Activated gamma-delta T cell (primary cell): ENCODE measurements around the gene SLK.

ENCODE experiments used
- DNase-seq: peaks from one replicate; lab custom pipeline; 2025; lab: John Stamatoyannopoulos, UW

The SLK gene

GRCh38 chr10:104033401-104033930, 66.5 kb downstream of the SLK start:
- DNase-seq, result no peak

DNA sequence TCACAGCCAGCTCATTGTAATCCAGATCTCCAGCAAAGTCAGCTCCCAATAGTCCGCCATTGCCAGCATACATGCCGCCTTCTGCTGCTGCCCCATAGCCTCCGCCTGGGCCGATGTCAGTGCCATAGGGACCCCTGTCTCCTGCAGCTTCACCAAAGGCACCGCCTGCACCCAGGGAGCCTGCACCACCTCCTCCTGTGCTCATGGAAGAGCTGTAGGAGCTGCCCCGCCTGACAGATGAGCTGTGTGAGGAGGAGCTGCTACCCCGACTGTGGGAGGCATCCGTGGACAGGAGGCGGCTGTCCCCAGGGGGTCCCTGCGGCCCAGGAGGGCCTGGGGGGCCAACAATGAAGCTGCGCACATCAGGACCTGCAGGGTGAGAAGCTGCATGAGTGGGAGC, 67.0 kb downstream of the SLK start:
- no peak for DNase-seq

- DNase-seq, result no peak
Measured at GRCh38 chr10:104034401-104035193, 67.7 kb downstream of the SLK start.

DNA sequence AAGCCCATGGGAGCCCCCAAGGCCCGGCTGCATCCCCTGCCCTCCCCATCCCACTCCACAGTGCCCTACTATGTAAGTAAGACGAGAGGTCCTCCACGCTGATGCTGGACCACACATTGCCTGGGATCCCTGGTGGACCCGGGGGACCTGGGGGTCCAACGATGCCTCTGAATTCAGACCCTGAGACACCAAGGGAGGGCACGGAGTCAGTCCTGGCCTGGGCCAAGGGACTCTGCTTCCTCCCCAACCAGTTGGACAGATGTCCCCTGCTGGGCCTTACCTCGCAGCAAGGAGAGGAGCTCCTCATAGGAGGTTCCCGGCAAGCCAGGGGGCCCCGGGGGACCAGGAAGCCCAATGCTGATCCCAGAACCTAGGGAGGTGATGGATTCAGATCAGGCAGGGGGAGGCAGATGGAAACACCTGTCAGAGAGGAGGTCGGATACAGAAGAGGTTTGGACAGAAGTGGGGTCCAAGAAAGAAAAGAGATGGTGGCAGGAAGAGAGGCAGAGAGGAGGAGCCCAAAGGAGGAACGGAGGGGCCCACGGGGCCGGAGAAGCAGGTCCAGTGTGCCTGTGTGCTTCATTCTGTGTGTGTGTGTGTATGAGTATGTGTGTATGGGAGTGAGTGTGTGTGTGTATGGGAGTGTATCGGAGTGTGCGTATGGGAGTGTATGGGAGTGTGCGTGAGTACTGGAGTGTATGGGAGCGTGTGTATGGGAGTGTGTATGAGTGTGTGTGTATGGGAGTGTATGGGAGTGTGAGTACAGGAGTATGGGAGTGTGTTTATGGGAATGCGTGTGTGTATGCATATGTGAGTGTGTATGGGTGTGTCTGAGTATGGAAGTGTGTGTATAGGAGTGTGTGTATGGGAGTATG, 68.5 kb downstream of the SLK start:
- no peak for DNase-seq

DNA sequence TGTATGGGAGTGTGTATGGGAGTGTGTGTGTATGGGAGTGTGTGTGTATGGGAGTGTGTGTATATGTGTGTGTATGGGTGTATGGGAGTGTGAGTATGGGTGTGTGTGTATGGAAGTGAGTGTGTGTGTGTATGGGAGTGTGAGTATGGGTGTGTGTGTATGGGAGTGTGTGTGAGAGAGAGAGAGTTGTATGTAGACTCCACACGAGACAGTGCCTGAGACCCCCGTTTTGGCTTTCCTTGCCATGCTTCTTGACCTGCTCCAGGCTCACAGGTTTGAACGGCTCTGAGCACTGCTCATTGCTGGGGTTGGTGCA, 69.1 kb downstream of the SLK start:
- no peak for DNase-seq

DNA sequence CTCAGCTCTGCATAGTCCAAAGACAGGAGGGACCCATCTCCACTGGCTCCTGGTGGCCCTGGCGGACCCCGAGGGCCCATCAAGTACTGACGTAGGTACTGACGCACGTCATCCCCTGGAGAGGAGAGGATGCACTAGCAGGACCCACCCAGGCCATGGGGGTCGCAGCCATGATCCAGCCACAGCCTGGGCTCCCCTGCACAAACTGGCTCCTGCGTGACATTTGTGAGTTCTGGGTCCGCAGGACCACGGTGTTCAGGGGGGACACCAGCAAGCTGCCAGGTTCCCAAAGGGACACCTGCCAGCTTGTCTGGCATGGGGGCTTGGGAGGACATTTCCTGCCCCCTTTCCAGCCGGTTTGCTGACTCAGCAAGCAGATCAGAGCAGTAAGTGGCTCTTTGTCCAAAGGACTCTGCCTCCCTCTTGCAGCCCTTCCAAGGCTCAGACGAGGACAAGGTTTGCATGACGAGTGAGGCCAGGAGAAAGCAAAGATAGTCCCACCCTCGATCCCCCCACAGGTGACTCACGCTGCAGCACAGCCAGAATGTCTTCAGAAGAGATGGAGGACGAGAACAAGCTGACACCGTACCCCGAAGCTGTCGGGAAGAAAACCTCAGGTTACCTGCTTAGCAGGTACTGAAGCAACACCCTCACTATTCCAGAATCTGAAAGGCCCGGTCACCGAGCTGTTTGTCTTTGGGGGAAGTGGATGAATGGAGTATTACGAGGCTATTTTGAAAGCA, 69.7 kb downstream of the SLK start:
- DNase-seq, result no peak

DNA sequence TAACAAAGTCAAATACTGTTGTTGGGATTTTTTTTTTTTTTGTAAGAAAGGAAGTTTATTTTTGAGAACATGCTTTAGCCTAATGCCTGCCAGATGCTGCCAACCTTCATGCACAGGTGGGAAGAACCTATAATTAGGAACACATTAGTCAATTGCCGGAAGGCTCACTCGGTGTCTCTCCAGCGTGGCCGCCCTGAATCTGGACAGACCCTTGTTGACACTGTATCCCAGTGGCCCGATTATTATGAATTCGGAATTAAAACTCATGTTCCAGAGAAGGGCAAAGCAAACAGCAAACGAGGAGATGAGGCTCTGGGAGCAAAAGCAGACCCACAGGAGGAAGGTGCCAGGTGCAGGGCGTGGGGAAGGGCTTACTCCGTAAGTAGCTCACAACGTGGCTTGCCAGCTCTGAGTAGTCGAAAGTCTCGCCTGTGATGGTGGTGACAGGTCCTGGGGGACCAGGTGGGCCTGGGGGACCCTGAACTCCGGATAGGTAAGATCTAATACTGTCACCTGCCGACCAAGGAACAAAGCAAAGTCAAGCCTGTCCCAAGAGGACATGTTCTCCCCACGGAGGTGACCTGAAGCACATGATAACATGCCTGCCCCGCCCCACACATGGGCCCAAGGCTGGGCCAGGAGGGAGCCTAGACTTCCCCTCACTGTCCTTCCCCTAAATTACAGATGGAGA, 70.5 kb downstream of the SLK start:
- DNase-seq, result no peak

- no peak for DNase-seq
Measured at GRCh38 chr10:104038537-104038936, 71.6 kb downstream of the SLK start.

DNA sequence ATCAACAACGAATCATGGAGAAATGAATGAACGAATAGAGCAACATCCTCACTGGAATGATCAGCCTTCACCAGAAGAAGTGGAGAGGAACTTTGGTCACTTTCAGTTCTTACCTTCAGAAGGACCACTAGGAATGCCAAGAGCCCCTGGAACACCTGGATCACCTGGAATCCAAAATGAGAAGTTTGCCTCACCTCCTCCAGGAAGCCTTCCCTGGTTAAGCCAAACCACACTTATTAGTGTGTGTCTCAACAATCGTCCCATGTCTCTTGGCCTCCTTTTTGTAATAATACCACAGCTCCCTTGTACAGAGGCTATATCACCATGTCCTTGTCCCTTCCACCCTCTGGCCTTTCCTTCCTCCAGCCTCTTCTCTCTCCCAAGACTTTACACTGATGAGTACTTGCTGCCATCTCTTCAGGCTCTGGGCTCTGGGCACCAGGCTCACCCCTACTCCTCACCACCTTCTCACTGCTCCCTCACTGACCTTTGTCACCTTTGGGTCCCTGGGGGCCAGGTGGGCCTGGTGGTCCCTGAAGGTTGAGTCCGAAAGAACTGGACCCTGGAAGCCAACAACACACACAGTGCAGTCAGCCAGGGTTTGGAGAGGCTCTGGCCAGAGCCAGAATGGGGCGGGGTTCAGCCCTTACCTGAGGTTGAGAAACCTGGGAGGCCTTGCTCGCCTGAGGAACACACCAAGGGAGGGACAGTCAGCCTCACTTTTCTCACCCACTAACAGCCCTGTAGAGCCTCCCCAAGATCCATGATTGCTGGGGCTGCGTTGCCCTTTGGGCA, 72.2 kb downstream of the SLK start:
- no peak for DNase-seq

DNA sequence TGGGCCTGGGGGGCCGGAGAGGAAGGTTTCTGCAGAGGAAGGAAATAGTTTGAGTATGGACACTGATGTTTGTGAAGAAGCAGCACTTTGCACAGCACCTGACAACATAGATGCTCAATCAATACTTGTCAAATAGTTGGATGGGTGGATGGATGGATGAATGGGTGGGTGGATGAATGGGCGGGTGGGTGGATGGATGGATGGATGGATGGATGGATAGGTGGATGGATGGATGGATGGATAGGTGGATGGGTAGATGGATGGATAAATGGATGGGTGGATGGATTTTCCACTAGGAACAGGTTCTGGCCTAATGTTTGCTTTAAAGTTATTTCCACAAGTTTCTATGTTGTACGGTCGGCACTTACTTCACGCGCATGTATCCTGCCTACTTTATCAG, 73.4 kb downstream of the SLK start:
- DNase-seq, result no peak

DNA sequence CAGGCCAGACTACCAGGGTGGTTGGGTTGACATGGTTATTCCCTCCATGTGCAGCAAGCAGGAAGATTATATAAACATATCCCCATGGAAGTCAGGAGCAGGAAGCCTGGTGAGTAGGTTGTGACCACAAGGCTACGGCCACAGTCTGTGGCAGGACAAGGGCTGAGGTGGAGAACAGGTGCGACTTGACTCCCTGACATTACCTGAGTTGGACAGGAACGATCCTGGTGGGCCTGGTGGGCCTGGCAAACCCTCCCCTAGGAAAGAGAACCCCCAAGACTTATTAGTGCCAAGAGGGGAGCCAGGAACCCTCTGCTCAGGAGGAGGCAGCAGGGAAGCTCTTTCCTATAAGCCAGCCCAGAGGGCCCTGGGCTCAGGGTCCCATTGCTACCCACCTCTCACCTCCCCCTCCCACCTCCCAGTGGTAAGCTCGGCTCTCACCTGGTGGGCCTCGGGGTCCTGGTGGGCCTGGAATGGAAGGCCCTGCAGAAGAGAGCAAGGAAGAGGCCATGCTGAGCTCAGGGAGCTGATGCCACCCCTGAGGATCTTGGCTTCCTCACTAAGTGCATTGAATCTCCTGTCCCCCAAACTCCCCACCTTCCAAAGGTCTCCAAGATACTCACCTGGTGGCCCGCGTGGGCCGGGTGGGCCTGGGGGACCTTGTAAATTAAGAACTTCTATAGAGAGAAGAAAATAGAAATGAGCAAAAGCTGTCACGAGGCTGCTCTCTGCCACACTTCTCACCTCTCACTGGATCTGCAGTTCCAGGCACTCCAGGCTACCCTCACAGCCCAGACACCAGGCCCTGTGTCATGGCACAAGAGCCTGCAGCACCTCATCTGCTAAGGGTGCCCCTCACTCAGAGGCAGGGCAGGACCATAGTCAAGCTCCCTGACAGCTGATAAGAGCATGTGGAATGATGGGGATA, 74.2 kb downstream of the SLK start:
- no peak for DNase-seq

DNA sequence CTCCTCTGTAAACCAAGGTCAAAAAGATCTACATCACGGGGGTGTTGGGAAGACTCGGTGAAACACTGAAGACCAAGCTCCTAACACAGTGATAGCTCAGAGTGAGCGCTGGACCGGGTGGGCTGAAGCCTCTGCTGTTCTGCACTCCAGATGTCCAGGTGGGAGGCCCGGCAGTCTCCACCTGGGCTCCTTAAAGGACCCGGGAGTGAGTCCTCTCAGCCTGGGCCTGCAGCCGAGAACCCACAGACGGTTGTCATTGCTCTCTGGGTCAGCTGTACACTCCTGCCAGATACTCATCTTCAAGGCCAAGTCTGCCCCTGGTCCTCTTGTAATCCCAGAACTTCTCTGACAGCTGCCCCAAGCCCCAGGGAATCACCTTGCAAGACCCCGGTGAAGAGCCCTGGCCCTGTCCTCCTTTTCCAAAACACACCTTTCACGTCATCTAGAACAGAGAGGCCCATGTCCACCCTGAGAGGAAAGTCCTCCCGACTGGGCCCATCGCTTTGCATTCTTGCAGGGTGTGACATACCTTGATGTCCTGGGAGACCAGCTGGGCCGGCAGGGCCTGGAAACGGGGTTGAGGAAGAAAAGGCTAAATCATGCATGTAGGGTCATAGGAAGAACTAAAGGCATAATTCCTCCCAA, 75.1 kb downstream of the SLK start:
- DNase-seq, result no peak

GRCh38 chr10:104043185-104043830, 76.4 kb downstream of the SLK start:
- DNase-seq, result no peak

GRCh38 chr10:104043854-104044253, 76.9 kb downstream of the SLK start:
- no peak for DNase-seq

GRCh38 chr10:104045151-104046089, 78.5 kb downstream of the SLK start:
- DNase-seq, result no peak

DNA sequence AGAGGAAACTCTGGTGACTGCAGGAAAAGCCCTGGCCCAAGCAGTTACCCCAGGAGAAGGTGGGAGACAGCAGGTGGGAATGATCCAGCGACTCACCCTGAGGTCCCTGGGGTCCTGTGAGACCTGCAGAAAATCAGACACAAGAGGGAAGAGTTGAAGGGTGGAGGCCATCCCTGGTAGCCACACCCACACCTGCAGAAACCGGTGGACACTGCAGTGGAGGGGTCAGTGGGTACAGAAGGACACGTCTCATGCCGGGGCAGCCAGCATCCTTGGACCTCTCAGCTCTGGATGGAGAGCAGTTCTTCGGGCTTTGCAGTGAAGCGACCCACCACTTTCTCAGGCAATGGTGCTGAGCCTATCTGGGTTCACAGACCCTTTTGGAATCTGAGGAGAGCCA, 79.7 kb downstream of the SLK start:
- DNase-seq, result no peak

GRCh38 chr10:104049504-104050250, 82.7 kb downstream of the SLK start:
- DNase-seq, result no peak
